WTC11 (cell line): Measurements from ENCODE around the gene KIR3DL3. TPM values are rescaled to one million over a fixed set of nuclear protein-coding genes. Genes with fewer than 3 reads are reported as not detected.
"Not testable (repeated sequence)": the region's sequence is repeated elsewhere in the genome, so short reads cannot be mapped to it uniquely, and the experiment has no call there.

Source experiments
- ATAC-seq: fragments of 200-7000 bp; cut with Tn5 transposase; 2 replicates; pipeline ENCODE4 v1.10.0; 2021; ENCODE audit warnings: mild to moderate bottlenecking, moderate library complexity
- CTCF ChIA-PET: fragments of 300-600 bp; sonication (Branson Sonifier 250); formaldehyde crosslinking; loops from one replicate; lab custom pipeline; 2021; ENCODE audit warnings: antibody characterized with exemption; lab: Charles Lee
- POLR2A ChIA-PET: fragments of 350-600 bp; sonication (Branson Sonifier 250); formaldehyde crosslinking; loops from one replicate; lab custom pipeline; 2021; ENCODE audit warnings: antibody characterized with exemption; lab: Charles Lee
- DNase-seq: peaks from one replicate; pipeline ENCODE4 v3.0.0; 2021; ENCODE audit warnings: low spot score
- H3K27ac Mint-ChIP-seq: 2 replicates; pipeline ENCODE4 v1.8.0; 2021; ENCODE audit warnings: mixed read lengths
- H3K27me3 Mint-ChIP-seq: 2 replicates; pipeline ENCODE4 v1.8.0; 2021; ENCODE audit warnings: low read depth, mild to moderate bottlenecking, moderate library complexity, mixed read lengths
- H3K36me3 Mint-ChIP-seq: 2 replicates; pipeline ENCODE4 v1.8.0; 2021; ENCODE audit warnings: mixed read lengths
- H3K4me1 Mint-ChIP-seq: 2 replicates; pipeline ENCODE4 v1.8.0; 2022; ENCODE audit warnings: mixed read lengths
- H3K4me3 Mint-ChIP-seq: 2 replicates; pipeline ENCODE4 v1.8.0; 2021; ENCODE audit warnings: mild to moderate bottlenecking, moderate library complexity, mixed read lengths
- H3K9me3 Mint-ChIP-seq: 2 replicates; pipeline ENCODE4 v1.8.0; 2021; ENCODE audit warnings: mixed read lengths
- total RNA-seq: library from RNA; stranded (reverse); gene quantifications from 3 replicates; pipeline ENCODE4 v1.2.3, GENCODE V29; 2021

KIR3DL3 gene
- total RNA-seq, 1 experiment from 2014 or later, result not detected

- POLR2A ChIA-PET, CTCF ChIA-PET, DNase-seq, H3K4me3 Mint-ChIP-seq, ATAC-seq, H3K4me1 Mint-ChIP-seq, H3K27ac Mint-ChIP-seq: not testable (repeated sequence)
- peaks cover 37% of the 10 kb centered on the region for H3K27me3 Mint-ChIP-seq
- H3K36me3 Mint-ChIP-seq, result peaks cover 77% of the 10 kb centered on the region
- H3K9me3 Mint-ChIP-seq, result peaks cover 94% of the 10 kb centered on the region
Measured at GRCh38 chr19:54775095-54775815, 51.0 kb downstream of the KIR3DL3 start.

- Mint-ChIP-seq H3K9me3 (peaks cover 92% of the 10 kb centered on the region), H3K36me3 (peaks cover 73% of the 10 kb centered on the region)
Measured at GRCh38 chr19:54775830-54776229, 51.6 kb downstream of the KIR3DL3 start.

GRCh38 chr19:54777851-54778250, 53.6 kb downstream of the KIR3DL3 start:
- CTCF ChIA-PET, ATAC-seq, H3K4me1 Mint-ChIP-seq, POLR2A ChIA-PET, H3K27ac Mint-ChIP-seq, H3K4me3 Mint-ChIP-seq, DNase-seq: not testable (repeated sequence)
- Mint-ChIP-seq H3K27me3 (peaks cover 35% of the 10 kb centered on the region), H3K36me3 (peaks cover 68% of the 10 kb centered on the region), H3K9me3 (peaks cover 89% of the 10 kb centered on the region)

More at GRCh38 chr19:54775830-54776229, 51.6 kb downstream of the KIR3DL3 start:
- CTCF ChIA-PET, H3K4me3 Mint-ChIP-seq, ATAC-seq, POLR2A ChIA-PET, DNase-seq, H3K4me1 Mint-ChIP-seq, H3K27ac Mint-ChIP-seq: not testable (repeated sequence)
- H3K27me3 Mint-ChIP-seq, result peaks cover 34% of the 10 kb centered on the region

GRCh38 chr19:54778896-54779295, 54.7 kb downstream of the KIR3DL3 start:
- DNase-seq, H3K4me1 Mint-ChIP-seq, H3K4me3 Mint-ChIP-seq, CTCF ChIA-PET, ATAC-seq, H3K27ac Mint-ChIP-seq, POLR2A ChIA-PET: not testable (repeated sequence)
- peaks cover 65% of the 10 kb centered on the region for H3K36me3 Mint-ChIP-seq
- H3K27me3 Mint-ChIP-seq, result peaks cover 29% of the 10 kb centered on the region
- peaks cover 88% of the 10 kb centered on the region for H3K9me3 Mint-ChIP-seq

DNA sequence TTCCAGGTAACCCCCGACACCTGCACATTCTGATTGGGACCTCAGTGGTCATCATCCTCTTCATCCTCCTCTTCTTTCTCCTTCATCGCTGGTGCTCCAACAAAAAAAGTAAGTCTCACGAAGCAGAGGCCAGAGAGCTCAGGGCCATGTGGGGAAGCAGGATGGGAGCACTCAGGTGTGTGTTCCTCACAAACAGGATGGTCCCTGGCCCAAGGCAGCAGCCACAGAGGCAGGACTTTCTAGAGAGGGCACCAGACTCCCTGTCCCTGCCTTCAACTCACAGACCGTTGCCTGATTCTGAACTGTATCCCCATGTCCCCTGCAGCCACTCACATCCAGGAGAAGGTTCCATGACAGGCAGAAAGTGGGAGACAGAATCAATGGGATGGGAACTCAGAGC, 58.7 kb downstream of the KIR3DL3 start:
- DNase-seq, H3K27ac Mint-ChIP-seq, ATAC-seq, H3K4me1 Mint-ChIP-seq, CTCF ChIA-PET, H3K4me3 Mint-ChIP-seq, POLR2A ChIA-PET: not testable (repeated sequence)
- H3K36me3 Mint-ChIP-seq, result peaks cover 63% of the 10 kb centered on the region
- peaks cover 16% of the 10 kb centered on the region; the same call in 1 of the 2 replicates for H3K27me3 Mint-ChIP-seq
- H3K9me3 Mint-ChIP-seq, result peaks cover 78% of the 10 kb centered on the region

Other genes starting within 250 kb of the KIR3DL3 start
- not detected in 3 replicates for gene LAIR2, start 221.6 kb upstream of the KIR3DL3 start, total RNA-seq
- gene LILRA2, start 150.7 kb upstream of the KIR3DL3 start, total RNA-seq, result not detected in 3 replicates
- gene LILRA1, start 130.8 kb upstream of the KIR3DL3 start, total RNA-seq, result not detected in 3 replicates
- gene LILRB1, start 94.0 kb upstream of the KIR3DL3 start, total RNA-seq, result 0.09 TPM in 1 of 3 replicates, not detected in the others
- gene LILRB4, start 61.5 kb upstream of the KIR3DL3 start, total RNA-seq, result not detected in 3 replicates
- not detected in 3 replicates for gene KIR2DL3, start 14.1 kb downstream of the KIR3DL3 start, total RNA-seq
- gene KIR2DL1, start 45.4 kb downstream of the KIR3DL3 start, total RNA-seq, result not detected in 3 replicates
- gene KIR2DL4, start 79.2 kb downstream of the KIR3DL3 start, total RNA-seq, result not detected in 3 replicates
- gene KIR3DL1, start 92.0 kb downstream of the KIR3DL3 start, total RNA-seq, result not detected in 3 replicates
- gene KIR2DS4, start 108.2 kb downstream of the KIR3DL3 start, total RNA-seq, result not detected in 3 replicates
- not detected in 3 replicates for gene KIR3DL2, start 126.0 kb downstream of the KIR3DL3 start, total RNA-seq
- 0.22 to 0.39 TPM in 2 of 3 replicates, not detected in the other for gene FCAR, start 149.8 kb downstream of the KIR3DL3 start, total RNA-seq
- gene NCR1, start 181.7 kb downstream of the KIR3DL3 start, total RNA-seq, result 4.3 to 7.9 TPM (median 7.2 TPM) in 3 replicates
- gene NLRP7, start 223.1 kb downstream of the KIR3DL3 start, total RNA-seq, result 4.1 to 6.8 TPM (median 5.0 TPM) in 3 replicates
- gene NLRP2, start 241.9 kb downstream of the KIR3DL3 start, total RNA-seq, result 3.0 to 3.7 TPM (median 3.4 TPM) in 3 replicates